Breast epithelium (tissue), 3 donors: ENCODE results near the gene UNC50.

Experiments
- CTCF ChIP-seq, 3 donors: fragments of 450-650 bp; IDR thresholded peaks; one replicate each; pipeline ENCODE4 v1.5.1; 2016 to 2017; ENCODE audit warnings: antibody characterized with exemption in 3 of 3, mild to moderate bottlenecking in 3 of 3, moderate library complexity in 3 of 3
- POLR2AphosphoS5 ChIP-seq, 3 donors: sonication (generic); formaldehyde crosslinking; IDR thresholded peaks; one replicate each; pipeline ENCODE4 v1.6.1; 2017; ENCODE audit warnings: antibody characterized with exemption in 3 of 3

GRCh38 chr2:98617149-98617548 is 8.8 kb downstream of the UNC50 start:
- no peak for TF ChIP-seq CTCF (IDR thresholded peaks at IDR 0.05)
- TF ChIP-seq POLR2AphosphoS5 (IDR thresholded peaks at IDR 0.05): no peak
